CD14-positive monocyte (primary cell): ENCODE measurements around the gene ANXA11. TPM values are rescaled to one million over a fixed set of nuclear protein-coding genes. Genes with fewer than 3 reads are reported as not detected.

Experiments used
- DNase-seq, 3 donors: peaks; one replicate each; pipeline ENCODE4 v3.0.0-alpha.2; 2011 to 2022
- H2AFZ ChIP-seq: 2 replicates; pipeline ENCODE4 v1.6.0; 2012; ENCODE audit warnings: mild to moderate bottlenecking, low read depth, low read length, inconsistent platforms; ENCODE audit not compliant: insufficient read depth, poor library complexity, severe bottlenecking
- H3K27ac ChIP-seq, 2 donors: 1 replicate in 1 of 2; 2 replicates in 1 of 2; pipeline ENCODE4 v1.5.1; 2012 to 2013; ENCODE audit warnings: low read length in 2 of 2, control low read depth in 1 of 2, inconsistent platforms in 1 of 2, low read depth in 1 of 2, mild to moderate bottlenecking in 1 of 2
- H3K27me3 ChIP-seq, 2 donors: one replicate each; pipeline versions ENCODE4 v1.6.0 to v1.6.1; 2011 to 2013; ENCODE audit warnings: low read length in 2 of 2; ENCODE audit not compliant: control insufficient read depth in 2 of 2, insufficient read depth in 2 of 2
- H3K36me3 ChIP-seq, 2 donors: replicated peaks in 1 of 2; 1 replicate in 1 of 2; 2 replicates in 1 of 2; pipeline versions ENCODE4 v1.5.1 to v1.6.1; 2012 to 2013; ENCODE audit warnings: low read length in 2 of 2, control low read depth in 1 of 2, inconsistent platforms in 1 of 2, mild to moderate bottlenecking in 1 of 2; ENCODE audit not compliant: insufficient read depth in 2 of 2, control insufficient read depth in 1 of 2
- H3K4me1 ChIP-seq, 2 donors: 1 replicate in 1 of 2; 2 replicates in 1 of 2; pipeline versions ENCODE4 v1.5.1 to v1.6.1; 2012 to 2013; ENCODE audit warnings: low read length in 2 of 2, control low read depth in 1 of 2, inconsistent platforms in 1 of 2, mild to moderate bottlenecking in 1 of 2, moderate library complexity in 1 of 2; ENCODE audit not compliant: insufficient read depth in 2 of 2, control insufficient read depth in 1 of 2
- H3K4me2 ChIP-seq: replicated peaks from 2 replicates; pipeline ENCODE3; 2012; ENCODE audit warnings: low read length, moderate library complexity, mild to moderate bottlenecking; ENCODE audit not compliant: poor library complexity, severe bottlenecking; ENCODE audit errors: extremely low read depth
- H3K4me3 ChIP-seq, 3 experiments: fragments of 200-600 bp in 1 of 3; sonication (generic) in 1 of 3; replicated peaks in 1 of 3; 1 replicate in 2 of 3; 2 replicates in 1 of 3; pipeline ENCODE4 v1.5.1; 2011 to 2013; ENCODE audit warnings: low read length in 3 of 3, mild to moderate bottlenecking in 3 of 3, control low read depth in 2 of 3, low read depth in 2 of 3, inconsistent platforms in 1 of 3, moderate library complexity in 1 of 3
- H3K79me2 ChIP-seq: 2 replicates; pipeline ENCODE4 v1.6.0; 2012; ENCODE audit warnings: mild to moderate bottlenecking, control low read depth, inconsistent platforms, low read length, moderate library complexity; ENCODE audit not compliant: insufficient read depth
- H3K9ac ChIP-seq: 2 replicates; pipeline ENCODE4 v1.6.0; 2017; ENCODE audit warnings: low read length, mild to moderate bottlenecking; ENCODE audit not compliant: insufficient read depth, poor library complexity, severe bottlenecking
- H3K9me3 ChIP-seq, 2 donors: replicated peaks in 1 of 2; 1 replicate in 1 of 2; 2 replicates in 1 of 2; pipeline versions ENCODE4 v1.5.1 to v1.6.1; 2012 to 2013; ENCODE audit warnings: low read length in 2 of 2, control low read depth in 1 of 2; ENCODE audit not compliant: control insufficient read depth in 1 of 2, insufficient read depth in 1 of 2
- H4K20me1 ChIP-seq: 2 replicates; pipeline ENCODE4 v1.6.0; 2012; ENCODE audit warnings: mild to moderate bottlenecking, low read length, control low read depth, moderate library complexity; ENCODE audit not compliant: insufficient read depth
- H3K27ac Mint-ChIP-seq, 7 donors: one replicate each; pipeline ENCODE4 v1.8.0; 2020; ENCODE audit warnings: mild to moderate bottlenecking in 7 of 7, mixed read lengths in 7 of 7, moderate library complexity in 6 of 7, inconsistent platforms in 2 of 7
- H3K27me3 Mint-ChIP-seq, 3 donors: one replicate each; pipeline ENCODE4 v1.8.0; 2021 to 2022; ENCODE audit warnings: low read depth in 3 of 3, mild to moderate bottlenecking in 3 of 3, mixed read lengths in 3 of 3, moderate library complexity in 3 of 3, inconsistent platforms in 1 of 3
- H3K36me3 Mint-ChIP-seq, 2 donors: one replicate each; pipeline ENCODE4 v1.8.0; 2020; ENCODE audit warnings: mixed read lengths in 2 of 2, inconsistent platforms in 1 of 2, mild to moderate bottlenecking in 1 of 2
- H3K4me1 Mint-ChIP-seq: one replicate; pipeline ENCODE4 v1.8.0; 2020; ENCODE audit warnings: mild to moderate bottlenecking, mixed read lengths
- H3K4me3 Mint-ChIP-seq, 2 donors: one replicate each; pipeline ENCODE4 v1.8.0; 2020; ENCODE audit warnings: mild to moderate bottlenecking in 2 of 2, mixed read lengths in 2 of 2, moderate library complexity in 1 of 2
- H3K9me3 Mint-ChIP-seq, 7 donors: one replicate each; pipeline ENCODE4 v1.8.0; 2020 to 2022; ENCODE audit warnings: mixed read lengths in 7 of 7, mild to moderate bottlenecking in 6 of 7, moderate library complexity in 6 of 7, inconsistent platforms in 2 of 7
- WGBS: methylation state at CpG from one replicate; pipeline ENCODE4 v1.1.5; 2013; ENCODE audit warnings: missing lambda C conversion rate; ENCODE audit not compliant: insufficient coverage; 5-methylcytosine and 5-hydroxymethylcytosine counted together
- intact Hi-C, 2 donors: fragments of 100-400 bp; cut with micrococcal nuclease; formaldehyde crosslinking; loops; one replicate each; pipeline versions ENCODE4 v1.15.0 to v1.15.1; 2023
- polyA plus RNA-seq, 3 donors: library from polyadenylated mRNA; depleted of rRNA in 1 of 3; unstranded in 2 of 3; stranded (reverse) in 1 of 3; fragments of 300-500 nt in 2 of 3; fragments of >200 nt in 1 of 3; fragmentation: Illumina TruSeq in 2 of 3; gene quantifications; 1 replicate in 2 of 3; 2 replicates in 1 of 3; pipeline ENCODE4 v1.2.3, GENCODE V29; 2012 to 2021
- TF ChIP-seq, protein P1 (sequence below): fragments of 200-600 bp; IDR thresholded peaks from one replicate; pipeline ENCODE4 v1.8.0; 2022; ENCODE audit warnings: antibody characterized with exemption, mild to moderate bottlenecking

ANXA11 gene
- polyA plus RNA-seq, 3 donors: 95.6 to 174 (median 134) TPM

DNA sequence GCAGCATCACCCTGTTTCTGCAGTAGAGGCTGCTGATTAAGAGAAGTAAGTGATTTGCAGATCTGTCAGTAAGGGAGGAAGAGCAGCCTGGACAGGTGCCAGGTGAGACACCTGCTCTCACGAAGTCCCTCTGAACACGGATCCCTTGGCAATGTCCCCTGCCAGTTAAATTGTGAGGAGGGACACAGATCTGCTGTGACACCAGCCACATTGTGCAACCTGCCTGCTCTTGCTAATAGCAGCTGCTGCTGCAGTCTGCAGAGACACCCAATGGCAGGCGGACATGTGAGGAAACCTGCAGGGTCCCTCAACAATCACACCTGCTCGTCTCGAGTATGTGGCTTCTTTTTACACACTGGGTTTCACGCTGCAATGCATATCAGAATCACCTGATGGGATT is 31.9 kb downstream of the ANXA11 start:
- Mint-ChIP-seq H3K36me3 (peaks cover 35 to 62% of the 10 kb centered on the region in 2 donors), H3K27ac (peak overlapping the region in 1 of 7 donors; percentile 21), H3K4me3 (no peak overlapping the region), H3K9me3 (no peaks in the 10 kb centered on the region), H3K4me1 (peaks cover 40% of the 10 kb centered on the region), H3K27me3 (peaks cover 0 to 3% (median 0%) of the 10 kb centered on the region in 3 donors)
- no peak overlapping the region for H3K4me2 ChIP-seq
- peaks cover 97% of the 10 kb centered on the region for H4K20me1 ChIP-seq
- peaks cover 97% of the 10 kb centered on the region for H3K79me2 ChIP-seq
- H3K9ac ChIP-seq: no peak overlapping the region
- no peak overlapping the region for H3K4me3 ChIP-seq
- H3K4me1 ChIP-seq: peaks cover 4 to 15% of the 10 kb centered on the region in 2 donors
- TF ChIP-seq, protein P1, sequence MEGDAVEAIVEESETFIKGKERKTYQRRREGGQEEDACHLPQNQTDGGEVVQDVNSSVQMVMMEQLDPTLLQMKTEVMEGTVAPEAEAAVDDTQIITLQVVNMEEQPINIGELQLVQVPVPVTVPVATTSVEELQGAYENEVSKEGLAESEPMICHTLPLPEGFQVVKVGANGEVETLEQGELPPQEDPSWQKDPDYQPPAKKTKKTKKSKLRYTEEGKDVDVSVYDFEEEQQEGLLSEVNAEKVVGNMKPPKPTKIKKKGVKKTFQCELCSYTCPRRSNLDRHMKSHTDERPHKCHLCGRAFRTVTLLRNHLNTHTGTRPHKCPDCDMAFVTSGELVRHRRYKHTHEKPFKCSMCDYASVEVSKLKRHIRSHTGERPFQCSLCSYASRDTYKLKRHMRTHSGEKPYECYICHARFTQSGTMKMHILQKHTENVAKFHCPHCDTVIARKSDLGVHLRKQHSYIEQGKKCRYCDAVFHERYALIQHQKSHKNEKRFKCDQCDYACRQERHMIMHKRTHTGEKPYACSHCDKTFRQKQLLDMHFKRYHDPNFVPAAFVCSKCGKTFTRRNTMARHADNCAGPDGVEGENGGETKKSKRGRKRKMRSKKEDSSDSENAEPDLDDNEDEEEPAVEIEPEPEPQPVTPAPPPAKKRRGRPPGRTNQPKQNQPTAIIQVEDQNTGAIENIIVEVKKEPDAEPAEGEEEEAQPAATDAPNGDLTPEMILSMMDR: no peak
- intact Hi-C loops: no loop called here
- no peak for DNase-seq
- H2AFZ ChIP-seq: no peak overlapping the region
- WGBS: 73% methylated on average over 5 of the region's 6 CpGs
- no peaks in the 10 kb centered on the region for H3K27me3 ChIP-seq
- no peaks in the 10 kb centered on the region for H3K9me3 ChIP-seq
- peaks cover 45 to 62% of the 10 kb centered on the region in 2 donors for H3K36me3 ChIP-seq
- H3K27ac ChIP-seq: peak overlapping the region in 1 of 2 donors; percentile 21

DNA sequence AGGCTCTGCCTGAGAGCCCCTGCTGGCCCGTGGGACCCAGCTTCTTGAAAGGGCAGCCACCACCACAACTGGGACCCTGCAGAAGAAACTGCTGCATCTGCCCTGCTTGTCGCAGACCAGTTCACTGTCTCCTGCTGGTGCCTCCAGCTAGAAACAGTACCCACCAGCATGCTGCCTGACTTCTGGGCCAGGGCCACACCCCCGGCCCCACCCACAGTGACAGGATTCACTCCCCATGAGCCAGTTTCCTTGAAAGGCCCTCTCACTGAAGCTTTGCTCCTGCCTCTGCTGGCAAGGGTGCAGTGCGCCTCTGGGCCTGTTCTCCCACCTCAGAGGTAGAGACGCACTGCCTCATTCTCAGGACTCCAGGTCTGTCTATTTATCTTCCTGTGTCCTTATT is 32.4 kb downstream of the ANXA11 start:
- H3K4me3 Mint-ChIP-seq: no peak overlapping the region
- Histone ChIP-seq H3K4me1 (peaks cover 4 to 15% of the 10 kb centered on the region in 2 donors), H4K20me1 (peaks cover 97% of the 10 kb centered on the region), H3K9me3 (no peaks in the 10 kb centered on the region), H3K27me3 (no peaks in the 10 kb centered on the region), H3K4me3 (no peak overlapping the region), H3K79me2 (peaks cover 91% of the 10 kb centered on the region), H2AFZ (no peak overlapping the region), H3K9ac (no peak overlapping the region), H3K27ac (peak overlapping the region in 1 of 2 donors; percentile 21), H3K36me3 (peaks cover 43 to 68% of the 10 kb centered on the region in 2 donors), H3K4me2 (no peak overlapping the region)
- H3K27ac Mint-ChIP-seq: peak overlapping the region in 2 of 7 donors; percentile 21 to 37
- peaks cover 0 to 3% (median 0%) of the 10 kb centered on the region in 3 donors for H3K27me3 Mint-ChIP-seq
- peaks cover 34% of the 10 kb centered on the region for H3K4me1 Mint-ChIP-seq
- intact Hi-C loops: no loop called here
- H3K36me3 Mint-ChIP-seq: peaks cover 39 to 62% of the 10 kb centered on the region in 2 donors
- H3K9me3 Mint-ChIP-seq: no peaks in the 10 kb centered on the region
- no peak for DNase-seq
- TF ChIP-seq, protein P1: no peak
- 98% methylated on average over 5 of the region's 5 CpGs for WGBS
